ENCODE data around the gene HSD17B13.
"Not testable (repeated sequence)": the region's sequence is repeated elsewhere in the genome, so short reads cannot be mapped to it uniquely, and the experiment has no call there.

The HSD17B13 gene

DNA sequence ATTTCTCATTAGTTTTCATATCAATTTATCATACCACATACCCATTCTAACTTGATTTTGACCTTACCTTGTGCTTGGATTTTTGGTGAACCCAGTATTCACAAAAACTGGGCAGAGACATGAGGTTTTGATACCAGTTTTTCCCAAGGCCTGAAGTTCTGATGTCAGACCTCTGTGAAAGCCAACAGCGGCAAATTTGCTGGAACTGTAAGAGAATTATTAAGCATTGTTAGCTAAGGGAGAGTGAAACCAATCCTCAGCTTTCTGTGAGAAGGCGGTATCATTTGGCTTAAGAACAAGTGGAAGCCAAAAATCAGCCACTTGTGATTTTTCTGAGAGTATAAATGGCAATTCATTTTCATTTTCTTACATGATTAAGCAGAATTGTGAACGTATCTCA, 8.9 kb downstream of the HSD17B13 start:
- no peak for DNase-seq

GRCh38 chr4:87311684-87312083, 11.0 kb downstream of the HSD17B13 start:
- no peak for DNase-seq

- peak; percentile 12 for DNase-seq
Observed at GRCh38 chr4:87310691-87311335, 11.9 kb downstream of the HSD17B13 start.

DNA sequence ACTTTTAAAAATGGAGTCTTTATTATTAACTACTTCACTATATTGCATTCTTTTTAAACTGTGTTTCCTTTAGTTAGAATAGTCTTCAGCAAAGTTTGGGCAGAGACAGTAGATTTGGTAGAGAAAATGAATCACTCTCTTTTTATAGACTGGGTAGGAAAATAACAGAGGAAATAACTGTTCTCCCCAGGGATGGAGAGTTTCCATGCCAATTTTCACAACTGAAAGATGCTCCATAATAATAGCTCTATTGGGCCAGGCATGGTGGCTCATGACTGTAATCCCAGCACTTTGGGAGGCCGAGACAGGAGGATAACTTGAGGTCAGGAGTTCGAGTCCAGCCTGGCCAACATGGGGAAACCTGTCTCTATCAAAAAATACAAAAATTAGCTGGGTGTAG, 13.1 kb downstream of the HSD17B13 start:
- DNase-seq, result no peak

- no peak for DNase-seq
Observed at GRCh38 chr4:87306056-87306455, 16.6 kb downstream of the HSD17B13 start.

- no peak for DNase-seq
Observed at GRCh38 chr4:87305562-87305961, 17.1 kb downstream of the HSD17B13 start.

- DNase-seq, result no peak
Observed at GRCh38 chr4:87304745-87305432, 17.8 kb downstream of the HSD17B13 start.

- no peak for DNase-seq
Observed at GRCh38 chr4:87299898-87300297, 22.8 kb downstream of the HSD17B13 start.

DNA sequence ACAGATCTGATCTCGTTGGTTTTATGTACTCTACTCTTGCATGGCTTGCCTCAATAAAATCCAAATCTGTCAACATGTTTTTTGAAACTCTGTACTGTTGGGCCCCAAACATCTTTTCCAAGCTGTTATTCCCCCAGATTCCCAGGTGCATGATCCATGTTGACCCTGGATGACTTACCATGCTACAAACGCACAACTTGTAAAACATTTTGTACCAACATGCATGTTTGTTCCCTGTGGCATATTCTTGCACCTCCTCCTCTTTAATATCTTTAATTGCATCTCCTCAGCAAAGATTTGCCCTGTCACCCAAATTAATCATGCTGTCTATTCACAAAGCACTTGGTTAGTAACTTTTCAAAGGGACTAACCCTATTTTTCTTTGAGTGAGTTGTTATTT, 24.3 kb downstream of the HSD17B13 start:
- no peak for DNase-seq

- DNase-seq, result not testable (repeated sequence)
Observed at GRCh38 chr4:87294911-87295310, 27.8 kb downstream of the HSD17B13 start.

DNA sequence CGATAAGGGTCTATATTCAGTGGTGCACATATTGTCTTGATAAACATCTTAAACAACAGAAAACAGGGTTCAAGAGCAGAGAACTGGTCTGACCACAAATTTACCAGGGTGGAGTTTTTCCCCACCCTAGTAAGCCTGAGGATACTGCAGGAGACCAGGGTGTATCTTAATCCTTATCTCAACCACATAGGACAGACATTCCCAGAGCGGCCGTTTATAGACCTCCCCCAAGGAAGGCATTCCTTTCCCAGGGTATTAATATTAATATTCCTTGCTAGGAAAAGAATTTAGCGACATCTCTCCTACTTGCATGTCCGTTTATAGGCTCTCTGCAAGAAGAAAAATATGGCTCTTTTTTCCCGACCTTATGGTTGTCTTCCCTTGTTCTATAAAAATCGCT, 28.8 kb downstream of the HSD17B13 start:
- DNase-seq, result not testable (repeated sequence)

DNA sequence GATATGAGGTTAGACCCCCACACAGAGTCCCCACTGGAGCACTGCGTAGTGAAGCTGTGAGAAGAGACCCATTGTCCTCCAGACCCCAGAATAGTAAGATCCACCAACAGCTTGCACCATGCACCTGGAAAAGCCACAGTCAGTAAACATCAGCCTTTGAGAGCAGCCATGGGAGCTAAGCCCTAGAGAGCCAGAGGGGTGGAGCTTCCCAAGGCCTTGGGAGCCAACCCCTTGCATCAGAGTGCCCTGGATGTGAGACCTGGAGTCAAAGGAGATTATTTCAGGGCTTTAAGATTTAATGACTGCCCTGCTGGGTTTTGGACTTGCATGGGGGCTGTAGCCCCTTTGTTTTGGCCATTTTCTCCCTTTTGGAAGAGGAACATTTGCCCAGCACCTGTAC, 35.7 kb downstream of the HSD17B13 start:
- DNase-seq, result no peak

DNA sequence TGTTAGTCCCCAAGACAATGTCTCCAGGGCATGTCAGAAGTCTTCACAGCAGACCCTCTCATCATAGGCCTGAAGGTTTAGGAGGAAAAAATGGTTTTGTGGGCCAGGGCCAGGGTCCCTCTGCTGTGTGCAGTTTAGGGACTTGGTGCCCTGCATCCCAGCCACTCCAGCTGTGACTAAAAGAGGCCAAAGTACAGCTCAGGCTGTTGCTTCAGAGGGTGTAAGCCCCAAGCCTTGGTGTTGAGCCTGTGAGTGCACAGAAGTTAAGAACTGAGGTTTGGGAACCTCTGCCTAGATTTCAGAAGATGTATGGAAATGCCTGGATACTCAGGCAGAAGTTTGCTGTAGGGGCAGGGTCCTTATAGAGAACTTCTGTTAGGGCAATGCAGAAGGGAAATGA, 38.4 kb downstream of the HSD17B13 start:
- DNase-seq, result not testable (repeated sequence)

- DNase-seq, result no peak
Observed at GRCh38 chr4:87283151-87283550, 39.5 kb downstream of the HSD17B13 start.

DNA sequence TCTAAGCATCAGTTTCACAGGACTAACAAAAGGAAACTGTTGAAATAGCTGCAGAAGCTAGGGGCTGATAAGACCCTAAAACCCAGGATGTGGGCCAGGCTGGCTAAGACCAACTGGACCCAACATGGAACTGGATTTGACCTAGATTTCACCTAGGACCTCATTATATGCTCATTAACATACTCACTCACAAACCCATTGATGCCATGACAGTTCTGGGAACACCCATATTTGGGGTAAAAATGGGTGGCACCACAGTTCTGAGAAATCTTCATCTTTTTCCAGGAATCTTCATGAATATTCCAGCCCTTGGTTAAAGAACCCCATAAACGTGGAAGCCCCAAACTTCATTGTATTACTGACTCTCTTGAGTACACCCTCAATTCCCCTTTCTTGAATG, 41.1 kb downstream of the HSD17B13 start:
- DNase-seq, result peak; percentile 12

GRCh38 chr4:87278335-87278794, 44.3 kb downstream of the HSD17B13 start:
- no peak for DNase-seq

DNA sequence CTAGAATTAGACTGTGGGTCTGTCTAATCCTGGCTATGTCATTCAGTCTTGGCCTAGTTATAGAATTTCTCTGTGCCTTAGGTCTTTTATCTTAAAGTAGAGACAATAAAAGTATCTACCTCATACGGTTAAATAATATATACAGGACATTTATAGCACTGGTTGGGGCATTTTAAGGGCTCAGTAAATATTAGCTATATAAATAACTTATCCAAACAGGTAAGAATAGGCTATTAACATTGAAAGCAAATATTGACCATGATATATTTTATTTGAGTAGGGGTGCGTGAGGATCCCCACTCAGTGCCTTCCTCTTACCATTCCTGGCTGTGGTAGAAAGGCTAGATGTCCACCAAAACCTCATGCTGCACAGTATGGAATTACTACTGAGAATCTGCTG, 47.4 kb downstream of the HSD17B13 start:
- no peak for DNase-seq

DNA sequence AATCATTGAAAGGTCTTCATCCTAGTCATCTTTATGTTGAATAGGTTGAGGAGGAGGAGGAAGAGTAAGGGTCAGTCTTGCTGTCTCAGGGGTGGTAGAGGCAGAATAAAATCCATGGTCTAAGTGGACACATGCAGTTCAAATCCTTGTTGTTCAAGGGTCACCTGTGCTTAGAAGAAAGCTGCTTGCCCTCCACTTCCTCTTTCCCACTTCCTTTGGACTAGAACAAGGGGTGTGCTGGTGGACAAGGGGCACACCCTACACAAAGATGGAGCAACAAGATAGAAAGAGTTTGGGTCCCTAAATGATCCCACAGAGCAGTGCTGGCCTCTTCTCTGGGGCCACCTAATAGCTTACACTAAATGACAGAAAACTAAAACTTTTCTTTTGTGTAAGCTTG, 47.9 kb downstream of the HSD17B13 start:
- peak; percentile 45 for DNase-seq

DNA sequence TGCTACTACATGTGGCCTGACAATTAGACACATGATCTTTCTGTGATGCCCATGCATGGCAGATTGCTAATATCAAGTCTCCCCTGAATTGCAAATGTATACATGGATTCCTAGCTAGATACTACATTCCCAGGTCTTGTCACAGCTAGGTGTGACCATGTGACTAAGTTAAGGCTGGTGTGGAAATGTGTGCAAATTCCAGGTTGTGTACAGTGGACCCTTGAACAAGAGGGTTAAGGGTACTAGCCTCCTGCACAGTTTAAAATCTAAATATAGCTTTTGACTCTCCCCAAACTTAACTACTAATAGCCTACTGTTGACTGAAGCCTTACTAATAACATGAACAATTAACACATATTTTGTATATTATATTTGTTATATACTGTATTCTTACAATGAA, 48.4 kb downstream of the HSD17B13 start:
- DNase-seq, result no peak

GRCh38 chr4:87270825-87271224, 51.9 kb downstream of the HSD17B13 start:
- DNase-seq, result no peak

DNA sequence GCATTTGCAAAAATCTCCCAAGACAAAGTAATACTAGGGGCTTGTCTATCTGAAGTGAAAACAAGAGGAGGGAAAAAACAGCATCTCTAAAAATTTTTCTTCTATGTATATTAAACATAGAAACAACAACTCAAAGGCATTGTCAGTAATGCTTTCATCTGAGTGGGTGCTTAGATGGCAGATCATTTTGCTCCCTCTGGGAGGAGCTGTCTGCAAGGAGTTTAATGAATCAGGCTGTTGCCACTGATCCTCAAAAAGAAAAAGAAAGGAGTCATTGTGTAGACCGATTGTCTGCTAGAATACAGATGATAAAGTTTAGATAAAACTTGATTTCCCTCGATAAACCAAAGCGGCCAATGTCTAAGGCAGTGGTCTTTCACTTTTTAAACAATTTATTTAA, 52.5 kb downstream of the HSD17B13 start:
- peak; percentile 77 for DNase-seq

- no peak for DNase-seq
Observed at GRCh38 chr4:87268411-87268810, 54.3 kb downstream of the HSD17B13 start.

DNA sequence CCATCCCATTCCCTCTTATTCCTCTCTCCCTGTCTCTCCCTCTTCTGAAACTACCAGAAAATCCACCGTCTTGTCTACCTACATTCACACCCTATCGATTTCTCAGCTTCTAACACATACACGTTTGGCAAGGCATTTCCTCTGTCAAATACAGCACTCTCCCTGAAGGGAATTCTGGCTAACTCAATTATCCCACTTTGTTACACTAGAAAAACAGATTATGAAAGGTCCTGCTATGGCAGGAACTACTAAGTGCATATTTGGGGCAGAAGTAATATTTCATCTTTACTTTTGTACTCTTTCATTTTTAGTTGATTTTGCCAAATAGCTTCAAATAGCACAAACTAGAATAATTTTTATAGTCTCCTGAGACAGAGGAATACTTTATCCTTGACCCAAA, 55.7 kb downstream of the HSD17B13 start:
- no peak for DNase-seq

GRCh38 chr4:87262886-87263285, 59.8 kb downstream of the HSD17B13 start:
- DNase-seq, result no peak

DNA sequence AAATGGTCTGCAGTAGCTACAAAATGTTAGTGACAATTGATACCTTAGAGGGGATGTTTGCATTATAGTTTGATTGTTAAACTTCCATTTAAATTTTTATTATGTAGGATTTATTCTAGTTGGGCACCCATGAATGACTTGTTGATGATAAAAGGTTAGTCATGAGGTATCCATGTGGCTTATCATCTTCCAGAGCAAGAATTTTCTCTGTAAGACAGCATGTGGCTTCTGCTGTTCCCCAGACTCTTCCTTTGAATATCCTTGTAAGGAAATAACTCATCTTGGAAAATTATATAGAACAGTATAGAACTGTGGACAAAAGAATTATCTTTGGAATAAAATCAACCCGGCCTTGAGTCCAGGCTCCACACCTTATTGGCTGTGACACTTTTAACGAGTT, 62.2 kb downstream of the HSD17B13 start:
- DNase-seq, result no peak

Measured in OCI-M1 (cell line).